GM18498 (cell line): ENCODE data around the gene BOC.

Experiments
- ATAC-seq: cut with Tn5 transposase; IDR thresholded peaks from one replicate; pipeline ENCODE4 v1.9.1; 2021; ENCODE audit warnings: mild to moderate bottlenecking, moderate library complexity; ENCODE audit not compliant: unreplicated experiment

BOC gene

GRCh38 chr3:113285226-113285625 is 73.9 kb downstream of the BOC start:
- ATAC-seq = no peak

DNA sequence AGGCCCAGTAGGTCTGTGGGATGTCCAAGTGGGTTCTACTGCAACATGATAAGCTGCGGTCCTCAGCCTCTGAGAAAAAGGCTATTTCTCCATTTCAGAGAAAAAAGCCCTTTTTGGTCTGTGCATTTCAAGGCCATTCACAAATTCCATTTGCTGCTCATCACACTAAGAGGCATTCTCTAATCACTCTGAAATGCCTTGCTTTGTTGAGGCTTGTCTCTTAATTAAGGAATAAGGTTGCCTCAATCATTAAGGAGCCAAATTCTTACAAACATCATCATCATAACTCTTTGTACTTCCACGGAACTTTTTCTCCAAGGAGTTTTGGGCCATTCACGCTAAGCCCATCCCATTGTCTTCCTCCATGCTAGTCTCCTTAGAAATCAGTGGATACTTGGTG is 74.4 kb downstream of the BOC start:
- no peak for ATAC-seq

- ATAC-seq = no peak
Measured at GRCh38 chr3:113286524-113286923, 75.2 kb downstream of the BOC start.

- ATAC-seq = no peak
Measured at GRCh38 chr3:113287111-113287802, 75.9 kb downstream of the BOC start.

- no peak for ATAC-seq
Measured at GRCh38 chr3:113287803-113288648, 76.7 kb downstream of the BOC start.

DNA sequence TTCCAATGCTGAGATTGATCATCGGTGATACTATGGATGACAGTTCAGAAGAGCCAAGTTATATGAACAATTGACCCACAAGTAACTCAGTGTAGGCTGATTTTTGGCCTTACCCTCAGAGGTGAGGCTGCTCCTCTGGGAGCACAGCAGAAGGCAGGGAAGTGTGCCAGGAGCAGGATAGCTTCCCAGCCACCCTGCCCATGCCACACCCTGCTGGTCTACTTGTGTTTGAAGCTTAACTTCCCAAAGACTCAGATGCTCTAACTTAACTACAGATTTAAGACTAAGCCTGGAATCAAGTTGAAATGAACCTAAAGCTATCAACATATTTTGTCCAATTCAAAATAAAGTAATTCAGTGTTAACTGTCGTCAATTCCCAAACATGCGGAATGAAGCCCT is 77.5 kb downstream of the BOC start:
- ATAC-seq = no peak

DNA sequence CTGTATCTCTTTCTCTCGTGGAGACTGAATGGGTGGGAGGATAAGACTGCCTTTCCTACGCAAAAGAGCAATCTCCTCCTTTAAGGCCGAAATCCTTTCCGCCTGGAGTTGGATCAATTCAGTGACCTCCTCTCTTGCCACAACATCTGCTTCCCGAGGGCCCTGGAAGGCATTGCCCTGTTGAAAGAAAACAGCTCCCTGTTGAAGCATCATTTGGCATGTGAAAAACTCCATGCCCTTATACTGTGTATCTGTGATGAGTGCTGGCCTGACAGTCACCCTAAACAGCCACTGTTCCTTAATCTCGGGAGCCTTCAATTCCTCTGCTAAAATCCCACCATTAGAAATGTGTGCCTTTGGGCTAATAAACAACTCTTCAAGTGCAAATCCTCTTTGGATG is 80.2 kb downstream of the BOC start:
- no peak for ATAC-seq

GRCh38 chr3:113292933-113293332 is 81.6 kb downstream of the BOC start:
- ATAC-seq = no peak

- ATAC-seq = no peak
Measured at GRCh38 chr3:113293348-113293747, 82.0 kb downstream of the BOC start.

- ATAC-seq = no peak
Measured at GRCh38 chr3:113295463-113295862, 84.1 kb downstream of the BOC start.

- ATAC-seq = no peak
Measured at GRCh38 chr3:113297287-113297686, 85.9 kb downstream of the BOC start.

- ATAC-seq = no peak
Measured at GRCh38 chr3:113297841-113298240, 86.5 kb downstream of the BOC start.

- no peak for ATAC-seq
Measured at GRCh38 chr3:113300596-113300995, 89.2 kb downstream of the BOC start.

- no peak for ATAC-seq
Measured at GRCh38 chr3:113304102-113304501, 92.7 kb downstream of the BOC start.

GRCh38 chr3:113304856-113305540 is 93.6 kb downstream of the BOC start:
- no peak for ATAC-seq

- no peak for ATAC-seq
Measured at GRCh38 chr3:113310960-113311359, 99.6 kb downstream of the BOC start.

- no peak for ATAC-seq
Measured at GRCh38 chr3:113312416-113312815, 101.1 kb downstream of the BOC start.

DNA sequence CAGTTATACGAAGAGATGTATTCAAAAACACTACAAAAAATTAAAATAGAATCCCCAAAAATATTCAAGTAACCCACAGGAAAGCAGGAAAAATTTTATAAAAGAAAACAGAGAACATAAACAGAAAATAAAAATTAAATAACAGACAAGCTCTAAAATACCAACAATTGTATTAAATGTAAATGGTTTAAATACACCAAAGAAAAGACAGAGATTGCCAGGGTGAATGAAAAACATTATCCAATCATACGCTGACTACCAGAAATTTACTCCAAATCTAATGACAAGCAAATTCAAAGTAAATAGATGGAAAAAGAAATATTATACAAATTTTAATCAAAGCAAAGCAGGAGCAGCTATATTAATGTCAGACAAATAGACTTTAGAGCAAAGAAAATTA is 103.6 kb downstream of the BOC start:
- ATAC-seq = no peak

DNA sequence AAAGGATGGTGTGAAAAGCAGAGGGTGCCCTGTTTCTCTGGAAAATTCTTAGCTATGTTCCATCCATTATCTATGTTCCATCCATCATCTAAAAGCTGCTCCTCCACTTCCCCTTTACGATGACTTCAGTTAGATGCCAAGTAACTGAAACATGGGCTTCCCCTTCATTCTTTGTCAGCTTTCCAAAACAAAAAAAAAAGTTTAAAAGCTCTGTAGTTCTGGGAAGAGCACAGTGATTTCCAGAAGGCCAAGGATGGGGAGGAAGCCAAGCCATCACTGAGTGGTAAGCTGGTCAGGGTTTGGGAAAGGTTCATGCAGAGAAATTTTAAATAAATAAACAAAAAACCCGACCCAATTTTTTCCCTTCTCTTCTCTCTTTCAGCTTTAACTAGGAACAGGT is 118.4 kb downstream of the BOC start:
- ATAC-seq = no peak

DNA sequence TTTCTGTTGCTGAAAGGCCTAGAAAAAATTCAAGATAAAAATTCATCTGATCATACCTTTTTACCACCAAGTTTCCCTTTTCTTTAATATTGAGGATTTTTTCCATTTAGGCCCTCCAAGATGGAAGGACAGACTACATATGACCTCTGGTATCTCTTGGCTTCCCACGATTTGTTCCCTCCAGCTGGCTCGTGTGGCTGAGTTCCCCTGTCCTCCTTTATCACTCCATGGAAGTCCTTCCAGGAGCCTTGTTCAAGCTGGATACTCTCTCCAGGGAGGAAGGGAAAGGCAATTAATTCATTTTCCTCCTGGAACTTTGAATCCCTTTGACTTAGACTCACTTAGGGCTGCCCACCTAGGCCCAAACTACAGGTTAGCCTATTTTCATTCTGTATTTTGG is 119.4 kb downstream of the BOC start:
- ATAC-seq = no peak

- ATAC-seq = no peak
Measured at GRCh38 chr3:113331187-113331586, 119.8 kb downstream of the BOC start.
